Keratinocyte (primary cell): Measurements from ENCODE around the gene DSTN. TPM values are rescaled to one million over a fixed set of nuclear protein-coding genes. Genes with fewer than 3 reads are reported as not detected.

ENCODE experiments used
- DNase-seq: peaks from one replicate; pipeline ENCODE4 v3.0.0-alpha.2; 2011; ENCODE audit warnings: low read depth, missing footprints, low spot score
- FAIRE-seq: peaks from 2 replicates; lab custom pipeline; 2011; peaks lifted over from hg19 to GRCh38; lab: Jason Lieb, UNC
- H2AFZ ChIP-seq: 2 replicates; pipeline ENCODE4 v1.6.0; 2012; ENCODE audit warnings: low read length, control low read depth, inconsistent platforms; ENCODE audit not compliant: control insufficient read depth
- H3K27ac ChIP-seq: 2 replicates; pipeline ENCODE4 v1.5.1; 2011; ENCODE audit warnings: low read length; ENCODE audit not compliant: control insufficient read depth, insufficient read depth
- H3K27me3 ChIP-seq: 3 replicates; pipeline ENCODE4 v1.6.0; 2011; ENCODE audit warnings: low read length; ENCODE audit not compliant: control insufficient read depth, insufficient read depth; ENCODE audit errors: extremely low read depth
- H3K36me3 ChIP-seq, 2 experiments: 2 replicates in 1 of 2; 3 replicates in 1 of 2; pipeline ENCODE4 v1.5.1; 2011; ENCODE audit warnings: low read length in 2 of 2, mild to moderate bottlenecking in 1 of 2; ENCODE audit not compliant: control insufficient read depth in 2 of 2, insufficient read depth in 2 of 2; ENCODE audit errors: extremely low read depth in 1 of 2
- H3K4me1 ChIP-seq: 3 replicates; pipeline ENCODE4 v1.5.1; 2011; ENCODE audit warnings: low read length; ENCODE audit not compliant: control insufficient read depth, insufficient read depth; ENCODE audit errors: extremely low read depth
- H3K4me2 ChIP-seq: 3 replicates; pipeline ENCODE4 v1.6.0; 2011; ENCODE audit warnings: low read depth, low read length; ENCODE audit not compliant: control insufficient read depth, insufficient read depth; ENCODE audit errors: extremely low read depth
- H3K4me3 ChIP-seq, 3 experiments: fragments of 200-600 bp in 1 of 3; sonication (generic) in 1 of 3; 2 replicates in 2 of 3; 3 replicates in 1 of 3; pipeline ENCODE4 v1.5.1; 2011 to 2016; ENCODE audit warnings: low read length in 3 of 3, mild to moderate bottlenecking in 3 of 3, control low read depth in 2 of 3, inconsistent platforms in 1 of 3, low read depth in 1 of 3, mixed read lengths in 1 of 3, mixed run types in 1 of 3, moderate library complexity in 1 of 3; ENCODE audit not compliant: control insufficient read depth in 2 of 3, insufficient read depth in 2 of 3; ENCODE audit errors: extremely low read depth in 1 of 3
- H3K79me2 ChIP-seq: 2 replicates; pipeline ENCODE4 v1.6.0; 2012; ENCODE audit warnings: low read length; ENCODE audit not compliant: control insufficient read depth, insufficient read depth
- H3K9ac ChIP-seq: 3 replicates; pipeline ENCODE4 v1.6.0; 2011; ENCODE audit warnings: low read length; ENCODE audit not compliant: control insufficient read depth, insufficient read depth; ENCODE audit errors: extremely low read depth
- H3K9me1 ChIP-seq: 3 replicates; pipeline ENCODE4 v1.6.0; 2011; ENCODE audit warnings: low read length; ENCODE audit not compliant: control insufficient read depth, insufficient read depth; ENCODE audit errors: extremely low read depth
- H3K9me3 ChIP-seq: 2 replicates; pipeline ENCODE4 v1.5.1; 2012; ENCODE audit warnings: low read depth, low read length; ENCODE audit not compliant: control insufficient read depth
- H4K20me1 ChIP-seq: 3 replicates; pipeline ENCODE4 v1.6.0; 2011; ENCODE audit warnings: low read length; ENCODE audit not compliant: control insufficient read depth, insufficient read depth; ENCODE audit errors: extremely low read depth
- EZH2 ChIP-seq: IDR thresholded peaks from one replicate; pipeline ENCODE4 v1.6.1; 2012; ENCODE audit warnings: inconsistent platforms, mild to moderate bottlenecking, low read length, moderate library complexity
- dilution Hi-C: fragments of 300-500 bp; cut with MboI; formaldehyde crosslinking; loops from one replicate; pipeline ENCODE4 v1.7.0; 2020; ENCODE audit warnings: low sequenced_read_pairs; ENCODE audit not compliant: extremely low pct_ligation_motif_present
- polyA plus RNA-seq, 5 experiments: library from polyadenylated mRNA; depleted of rRNA in 3 of 5; stranded (reverse) in 3 of 5; stranded (forward) in 1 of 5; unstranded in 1 of 5; fragments of >200 nt; gene quantifications; 1 replicate in 1 of 5; 2 replicates in 3 of 5; 3 replicates in 1 of 5; pipeline versions ENCODE4 v1.2.1 to v1.2.3, GENCODE V29; 2011 to 2012; ENCODE audit warnings: missing spikeins in 2 of 5, low read depth in 1 of 5, low replicate concordance in 1 of 5
- TF ChIP-seq, protein P1 (sequence below), 3 experiments: IDR thresholded peaks in 1 of 3; conservative IDR thresholded peaks in 1 of 3; optimal IDR thresholded peaks in 1 of 3; 2 replicates in 2 of 3; 3 replicates in 1 of 3; pipeline versions ENCODE3 to v1.5.1; 2011; ENCODE audit warnings: low read length in 3 of 3, mild to moderate bottlenecking in 3 of 3, moderate library complexity in 2 of 3, control low read depth in 1 of 3, inconsistent platforms in 1 of 3; ENCODE audit not compliant: insufficient read depth in 2 of 3; ENCODE audit errors: extremely low read depth in 1 of 3

DSTN gene
- polyA plus RNA-seq, 1 donor (not counting 4 experiments of a cell fraction or from before 2014, with no cell fraction given): 288 TPM

DNA sequence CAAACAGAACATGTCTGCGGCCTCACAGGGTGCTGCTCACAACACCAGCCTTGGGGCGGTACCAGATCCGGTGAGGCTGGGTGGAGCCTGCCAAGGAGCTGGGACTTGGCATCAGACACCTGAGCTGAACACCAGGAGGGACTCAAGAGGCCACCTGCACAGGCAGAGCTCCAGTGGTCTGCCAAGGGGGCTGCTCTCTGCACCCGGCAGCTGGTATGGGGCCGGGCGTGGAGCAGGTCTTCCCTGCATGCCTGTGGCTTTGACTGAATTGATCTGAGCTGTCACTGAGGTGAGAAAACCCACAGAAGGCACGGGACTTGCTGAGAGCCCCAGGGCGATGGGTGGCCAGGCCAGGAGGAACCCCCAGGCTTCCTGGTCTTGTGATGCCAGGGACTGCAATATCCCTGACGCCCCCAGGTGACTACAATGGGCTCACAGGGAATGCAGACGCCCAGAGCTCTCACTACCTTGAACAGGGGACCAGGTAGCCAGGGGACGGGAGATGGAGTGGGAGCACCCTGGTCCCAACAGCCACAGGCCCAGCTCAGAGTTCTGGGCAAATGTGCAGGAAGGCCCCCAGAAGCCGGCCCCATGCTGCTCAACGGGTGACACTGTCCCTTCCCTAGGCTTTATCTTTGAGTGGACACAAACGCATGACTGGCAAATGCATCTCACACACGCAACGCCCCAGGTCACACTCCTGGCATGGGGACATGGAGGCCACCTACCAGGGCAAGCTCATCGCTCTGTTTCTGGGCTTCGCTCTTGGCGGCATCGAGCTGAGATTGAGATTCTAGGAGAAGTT is 48.2 kb downstream of the DSTN start:
- Histone ChIP-seq H3K4me2 (no peak overlapping the region), H3K27me3 (no peaks in the 10 kb centered on the region), H3K9me1 (no peaks in the 10 kb centered on the region), H3K36me3 (peaks cover 50 to 64% of the 10 kb centered on the region in 2 experiments), H3K4me1 (no peaks in the 10 kb centered on the region), H4K20me1 (no peaks in the 10 kb centered on the region), H2AFZ (no peak overlapping the region), H3K4me3 (no peak overlapping the region), H3K9ac (no peak overlapping the region), H3K9me3 (no peaks in the 10 kb centered on the region), H3K27ac (no peak overlapping the region), H3K79me2 (no peaks in the 10 kb centered on the region)
- dilution Hi-C loops: no loop called here
- TF ChIP-seq, protein P1, sequence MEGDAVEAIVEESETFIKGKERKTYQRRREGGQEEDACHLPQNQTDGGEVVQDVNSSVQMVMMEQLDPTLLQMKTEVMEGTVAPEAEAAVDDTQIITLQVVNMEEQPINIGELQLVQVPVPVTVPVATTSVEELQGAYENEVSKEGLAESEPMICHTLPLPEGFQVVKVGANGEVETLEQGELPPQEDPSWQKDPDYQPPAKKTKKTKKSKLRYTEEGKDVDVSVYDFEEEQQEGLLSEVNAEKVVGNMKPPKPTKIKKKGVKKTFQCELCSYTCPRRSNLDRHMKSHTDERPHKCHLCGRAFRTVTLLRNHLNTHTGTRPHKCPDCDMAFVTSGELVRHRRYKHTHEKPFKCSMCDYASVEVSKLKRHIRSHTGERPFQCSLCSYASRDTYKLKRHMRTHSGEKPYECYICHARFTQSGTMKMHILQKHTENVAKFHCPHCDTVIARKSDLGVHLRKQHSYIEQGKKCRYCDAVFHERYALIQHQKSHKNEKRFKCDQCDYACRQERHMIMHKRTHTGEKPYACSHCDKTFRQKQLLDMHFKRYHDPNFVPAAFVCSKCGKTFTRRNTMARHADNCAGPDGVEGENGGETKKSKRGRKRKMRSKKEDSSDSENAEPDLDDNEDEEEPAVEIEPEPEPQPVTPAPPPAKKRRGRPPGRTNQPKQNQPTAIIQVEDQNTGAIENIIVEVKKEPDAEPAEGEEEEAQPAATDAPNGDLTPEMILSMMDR (optimal IDR thresholded peaks at IDR 0.05 in 1 of 3, IDR thresholded peaks at IDR 0.05 in 1 of 3, conservative IDR thresholded peaks at IDR 0.05 in 1 of 3; ENCODE audit: extremely low read depth in 1 of 3, insufficient read depth in 2 of 3, low read length in 3 of 3): no peak
- TF ChIP-seq EZH2: no peak
- DNase-seq: no peak
- FAIRE-seq: no peak

DNA sequence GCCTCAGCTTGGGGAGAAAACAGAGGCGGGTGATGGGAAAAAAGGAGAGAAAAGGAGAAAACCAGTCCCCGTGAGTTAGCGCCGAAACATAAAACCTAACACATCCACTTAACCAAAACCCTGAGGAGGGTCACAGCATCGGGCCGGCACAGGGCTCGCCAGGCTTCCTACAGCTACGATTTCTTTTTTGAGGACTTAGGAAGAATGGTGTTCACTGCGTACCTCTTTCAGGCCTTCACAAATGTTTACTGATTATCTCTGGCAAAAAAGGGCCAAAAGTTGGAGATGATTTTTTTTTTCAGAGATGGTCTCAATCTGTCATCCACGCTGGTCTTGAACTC is 48.8 kb downstream of the DSTN start:
- no peak for DNase-seq
- no peaks in the 10 kb centered on the region for H4K20me1 ChIP-seq
- H3K4me3 ChIP-seq: no peak overlapping the region
- FAIRE-seq: no peak
- no peaks in the 10 kb centered on the region for H3K4me1 ChIP-seq
- no peak overlapping the region for H3K9ac ChIP-seq
- no peak overlapping the region for H3K27ac ChIP-seq
- no peaks in the 10 kb centered on the region for H3K79me2 ChIP-seq
- H3K27me3 ChIP-seq: no peaks in the 10 kb centered on the region
- H3K9me3 ChIP-seq: no peaks in the 10 kb centered on the region
- H3K4me2 ChIP-seq: no peak overlapping the region
- dilution Hi-C loops: no loop called here
- TF ChIP-seq, protein P1 (optimal IDR thresholded peaks at IDR 0.05 in 1 of 3, IDR thresholded peaks at IDR 0.05 in 1 of 3, conservative IDR thresholded peaks at IDR 0.05 in 1 of 3; ENCODE audit: extremely low read depth in 1 of 3, insufficient read depth in 2 of 3, low read length in 3 of 3): no peak
- no peak for TF ChIP-seq EZH2
- peaks cover 51 to 67% of the 10 kb centered on the region in 2 experiments for H3K36me3 ChIP-seq
- H2AFZ ChIP-seq: no peak overlapping the region
- H3K9me1 ChIP-seq: no peaks in the 10 kb centered on the region
